Raji (cell line): Measurements from ENCODE around the gene SPARCL1.

Source experiments
- POLR2A ChIP-seq: IDR thresholded peaks from 2 replicates; pipeline ENCODE4 v1.6.1; 2011; ENCODE audit warnings: low read depth, low read length, control low read depth; ENCODE audit not compliant: insufficient read depth

SPARCL1 gene

GRCh38 chr4:87525636-87526295 lies 3.4 kb downstream of the SPARCL1 start:
- TF ChIP-seq POLR2A: no peak

- TF ChIP-seq POLR2A: no peak
Observed at GRCh38 chr4:87524456-87524855, 4.7 kb downstream of the SPARCL1 start.

GRCh38 chr4:87523307-87523706 lies 5.9 kb downstream of the SPARCL1 start:
- no peak for TF ChIP-seq POLR2A

GRCh38 chr4:87521757-87522374 lies 7.3 kb downstream of the SPARCL1 start:
- TF ChIP-seq POLR2A: no peak

- no peak for TF ChIP-seq POLR2A
Observed at GRCh38 chr4:87521319-87521718, 7.9 kb downstream of the SPARCL1 start.

- TF ChIP-seq POLR2A: no peak
Observed at GRCh38 chr4:87517621-87518020, 11.6 kb downstream of the SPARCL1 start.

GRCh38 chr4:87516683-87517082 lies 12.5 kb downstream of the SPARCL1 start:
- no peak for TF ChIP-seq POLR2A

GRCh38 chr4:87512400-87512799 lies 16.8 kb downstream of the SPARCL1 start:
- TF ChIP-seq POLR2A: no peak

GRCh38 chr4:87511500-87511899 lies 17.7 kb downstream of the SPARCL1 start:
- no peak for TF ChIP-seq POLR2A

GRCh38 chr4:87510747-87511146 lies 18.4 kb downstream of the SPARCL1 start:
- no peak for TF ChIP-seq POLR2A

GRCh38 chr4:87506974-87507701 lies 22.0 kb downstream of the SPARCL1 start:
- no peak for TF ChIP-seq POLR2A

- no peak for TF ChIP-seq POLR2A
Observed at GRCh38 chr4:87505862-87506261, 23.3 kb downstream of the SPARCL1 start.

GRCh38 chr4:87502580-87503238 lies 26.5 kb downstream of the SPARCL1 start:
- TF ChIP-seq POLR2A: no peak

- no peak for TF ChIP-seq POLR2A
Observed at GRCh38 chr4:87500092-87500462, 29.1 kb downstream of the SPARCL1 start.

- TF ChIP-seq POLR2A: no peak
Observed at GRCh38 chr4:87499403-87500091, 29.6 kb downstream of the SPARCL1 start.
